NCI-H2029 (cell line): Measurements from ENCODE around the gene MAGI1.

ENCODE experiments used
- DNase-seq: peaks from one replicate; lab custom pipeline; 2025; lab: John Stamatoyannopoulos, UW

MAGI1 gene

GRCh38 chr3:65833761-65834505, 204.8 kb downstream of the MAGI1 start:
- DNase-seq = no peak

- DNase-seq = no peak
These were observed 206.8 kb downstream of the MAGI1 start for GRCh38 chr3:65831733-65832425.

- DNase-seq = no peak
These were observed 207.6 kb downstream of the MAGI1 start for GRCh38 chr3:65830948-65831732.

- DNase-seq = no peak
These were observed 209.5 kb downstream of the MAGI1 start for GRCh38 chr3:65829228-65829627.

- DNase-seq = no peak
These were observed 210.0 kb downstream of the MAGI1 start for GRCh38 chr3:65828706-65829105.

GRCh38 chr3:65827076-65827475, 211.6 kb downstream of the MAGI1 start:
- no peak for DNase-seq

- no peak for DNase-seq
These were observed 214.6 kb downstream of the MAGI1 start for GRCh38 chr3:65824166-65824565.

GRCh38 chr3:65820600-65820999, 218.1 kb downstream of the MAGI1 start:
- DNase-seq = no peak

- no peak for DNase-seq
These were observed 218.8 kb downstream of the MAGI1 start for GRCh38 chr3:65819896-65820295.

- no peak for DNase-seq
These were observed 221.1 kb downstream of the MAGI1 start for GRCh38 chr3:65817553-65818126.

- DNase-seq = no peak
These were observed 222.5 kb downstream of the MAGI1 start for GRCh38 chr3:65816208-65816607.

- no peak for DNase-seq
These were observed 223.7 kb downstream of the MAGI1 start for GRCh38 chr3:65814845-65815578.

GRCh38 chr3:65811892-65812291, 226.8 kb downstream of the MAGI1 start:
- DNase-seq = no peak

- DNase-seq = peak; percentile 42
These were observed 227.5 kb downstream of the MAGI1 start for GRCh38 chr3:65811086-65811761.

GRCh38 chr3:65810302-65810701, 228.4 kb downstream of the MAGI1 start:
- no peak for DNase-seq

- DNase-seq = no peak
These were observed 229.0 kb downstream of the MAGI1 start for GRCh38 chr3:65809641-65810150.

- DNase-seq = no peak
These were observed 229.9 kb downstream of the MAGI1 start for GRCh38 chr3:65808824-65809223.

- no peak for DNase-seq
These were observed 230.3 kb downstream of the MAGI1 start for GRCh38 chr3:65808407-65808806.

- DNase-seq = no peak
These were observed 231.5 kb downstream of the MAGI1 start for GRCh38 chr3:65807225-65807624.

- no peak for DNase-seq
These were observed 232.1 kb downstream of the MAGI1 start for GRCh38 chr3:65806600-65806999.

GRCh38 chr3:65796676-65797075, 242.0 kb downstream of the MAGI1 start:
- DNase-seq = no peak
